ENCODE measurements around the gene KNCN. TPM values are rescaled to one million over a fixed set of nuclear protein-coding genes. Genes with fewer than 3 reads are reported as not detected.
A peak's percentile ranks its signal among the peaks of the same experiment; 100 is the strongest.

KNCN gene
- total RNA-seq, 1 experiment from 2014 or later, result not detected

- H3K23me2 ChIP-seq (ENCODE audit: insufficient read length, low read depth, low read length, poor library complexity, severe bottlenecking), result peaks cover 2% of the 10 kb centered on the region
- H2BK5ac ChIP-seq (ENCODE audit: insufficient read length, low read length), result no peak overlapping the region
- no peaks in the 10 kb centered on the region for H3K79me1 ChIP-seq (ENCODE audit: insufficient read depth, low read depth, low read length, poor library complexity, severe bottlenecking)
- H4K91ac ChIP-seq (ENCODE audit: insufficient read length, low read depth, low read length), result no peak overlapping the region
- no CpG with 5 or more reads among the region's 6 CpGs for WGBS (ENCODE audit: extremely low coverage, insufficient read length, low lambda C conversion rate)
- no peaks in the 10 kb centered on the region; the same call in 1 of the 2 replicates for H3K4me1 ChIP-seq (ENCODE audit: insufficient read depth, low read length)
- H3K9me3 ChIP-seq (ENCODE audit: control insufficient read depth, low read depth, low read length), result no peaks in the 10 kb centered on the region
- no peaks in the 10 kb centered on the region for H3K27me3 Mint-ChIP-seq (ENCODE audit: low read depth)
- no peak overlapping the region for H4K5ac ChIP-seq (ENCODE audit: insufficient read length, low read depth, low read length)
- H3K27me3 ChIP-seq (ENCODE audit: insufficient read depth, low read length), result no peaks in the 10 kb centered on the region
- H3K36me3 Mint-ChIP-seq (ENCODE audit: insufficient read depth in 1 of 3, low read depth in 3 of 3), result peaks cover 0 to 3% (median 3%) of the 10 kb centered on the region in 3 experiments; a peak in 3 of 7 replicates
- peaks cover 11 to 21% of the 10 kb centered on the region in 2 experiments for H3K4me1 Mint-ChIP-seq
- H3K4me3 Mint-ChIP-seq, result no peak overlapping the region
- H3T11ph ChIP-seq (ENCODE audit: low read length), result no peak overlapping the region
- no peak overlapping the region for H3K4me2 ChIP-seq (ENCODE audit: insufficient read depth, insufficient read length, low read length)
- H3K23ac ChIP-seq (ENCODE audit: insufficient read length, low read depth, low read length), result no peak overlapping the region
- no peak overlapping the region for H3K4ac ChIP-seq (ENCODE audit: low read depth, low read length)
- DNase-seq, result no peak
- H3K14ac ChIP-seq (ENCODE audit: insufficient read depth, low read length), result no peak overlapping the region
- H4K8ac ChIP-seq (replicated peaks; ENCODE audit: insufficient read length, low read depth, low read length), result no peak overlapping the region
- no peaks in the 10 kb centered on the region for H4K20me1 ChIP-seq (ENCODE audit: control insufficient read depth, insufficient read depth, insufficient read length)
- H3K56ac ChIP-seq (ENCODE audit: insufficient read length, low read depth, low read length), result no peak overlapping the region
- H3K27ac ChIP-seq (ENCODE audit: insufficient read length, low read depth, low read length), result no peak overlapping the region
- no peak overlapping the region for H2BK20ac ChIP-seq (ENCODE audit: low read depth, low read length, poor library complexity, severe bottlenecking)
- TF ChIP-seq CTCF (conservative IDR thresholded peaks at IDR 0.05), result no peak
- no peak overlapping the region for H3K18ac ChIP-seq (ENCODE audit: insufficient read length, low read depth, low read length)
- no peak overlapping the region for H2AK5ac ChIP-seq (ENCODE audit: insufficient read length, low read length)
- no peaks in the 10 kb centered on the region for H3K79me2 ChIP-seq (ENCODE audit: insufficient read depth, low read length)
- H2BK15ac ChIP-seq (ENCODE audit: low read depth, low read length), result no peak overlapping the region
- no peak overlapping the region for H2BK120ac ChIP-seq (ENCODE audit: low read depth, low read length, poor library complexity, severe bottlenecking)
- H3K9ac ChIP-seq (ENCODE audit: extremely low read depth, insufficient read length, low read length), result no peak overlapping the region
- peak overlapping the region in 1 of 3 experiments; percentile 74; a peak in 2 of 7 replicates for H3K27ac Mint-ChIP-seq
- no peaks in the 10 kb centered on the region for H3K9me3 Mint-ChIP-seq
- no peak overlapping the region for H2BK12ac ChIP-seq (ENCODE audit: insufficient read length, low read depth, low read length)
- no peak overlapping the region for H2AFZ ChIP-seq (ENCODE audit: low read length)
These were observed 17.0 kb upstream of the KNCN start for GRCh38 chr1:46568461-46568891.
